Measurements from ENCODE around the gene GOSR2. TPM values are rescaled to one million over a fixed set of nuclear protein-coding genes. Genes with fewer than 3 reads are reported as not detected.

Gene GOSR2
- total and polyA plus RNA-seq, 9 of the 15 experiments (the other 6 are each of a cell fraction or from before 2014, with no cell fraction given) = 32.7 to 96.3 (median 48.9) TPM

DNA sequence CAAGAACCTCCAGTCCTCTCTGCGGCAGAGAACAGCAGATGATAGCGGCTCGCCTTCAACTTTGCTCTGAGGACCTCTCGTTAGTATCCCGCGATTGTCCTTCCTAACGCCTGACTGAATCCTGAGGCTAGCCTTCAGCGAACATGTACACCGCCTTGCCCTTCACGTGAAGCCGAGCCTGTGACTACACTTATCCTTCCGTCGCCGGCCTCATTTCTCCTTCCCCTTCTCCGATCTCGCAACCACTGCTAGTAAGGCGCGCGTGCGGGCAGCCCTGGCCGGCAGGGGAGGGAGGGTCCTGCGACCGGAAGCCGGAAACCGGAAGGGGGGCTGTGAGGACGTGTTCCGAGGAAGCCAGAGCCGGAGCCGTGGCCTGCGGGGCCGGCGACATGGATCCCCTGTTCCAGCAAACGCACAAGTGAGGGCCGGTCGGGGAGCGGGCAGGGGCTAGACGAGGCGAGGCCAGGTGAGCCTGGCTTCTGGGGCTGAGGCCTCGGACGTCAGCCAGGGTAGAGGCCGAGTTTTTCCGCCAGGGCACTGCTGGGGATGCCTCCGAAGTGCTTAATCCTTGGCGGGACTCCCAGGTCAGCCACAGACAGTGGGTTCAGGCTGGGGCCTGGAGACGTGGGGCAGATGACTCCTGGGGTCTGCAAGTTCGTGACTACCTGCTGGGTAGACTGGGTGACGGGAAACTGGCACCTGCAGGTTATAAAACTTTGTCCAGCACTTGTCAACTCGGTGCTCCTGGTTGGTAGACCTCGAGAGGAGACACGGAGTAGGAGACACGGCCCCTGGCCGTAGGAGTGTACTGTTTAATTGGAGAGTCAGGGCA lies at the start of gene GOSR2 (continued):
- TF ChIP-seq, protein P1, sequence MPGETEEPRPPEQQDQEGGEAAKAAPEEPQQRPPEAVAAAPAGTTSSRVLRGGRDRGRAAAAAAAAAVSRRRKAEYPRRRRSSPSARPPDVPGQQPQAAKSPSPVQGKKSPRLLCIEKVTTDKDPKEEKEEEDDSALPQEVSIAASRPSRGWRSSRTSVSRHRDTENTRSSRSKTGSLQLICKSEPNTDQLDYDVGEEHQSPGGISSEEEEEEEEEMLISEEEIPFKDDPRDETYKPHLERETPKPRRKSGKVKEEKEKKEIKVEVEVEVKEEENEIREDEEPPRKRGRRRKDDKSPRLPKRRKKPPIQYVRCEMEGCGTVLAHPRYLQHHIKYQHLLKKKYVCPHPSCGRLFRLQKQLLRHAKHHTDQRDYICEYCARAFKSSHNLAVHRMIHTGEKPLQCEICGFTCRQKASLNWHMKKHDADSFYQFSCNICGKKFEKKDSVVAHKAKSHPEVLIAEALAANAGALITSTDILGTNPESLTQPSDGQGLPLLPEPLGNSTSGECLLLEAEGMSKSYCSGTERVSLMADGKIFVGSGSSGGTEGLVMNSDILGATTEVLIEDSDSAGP (CRISPR knock-in tag; IDR thresholded peaks at IDR 0.05) = peak; percentile 47; the same call in 1 of the 2 replicates
- TF ChIP-seq ELF2 (CRISPR knock-in tag; IDR thresholded peaks at IDR 0.05) (peak; percentile 95), CBX2 (IDR thresholded peaks at IDR 0.05; ENCODE audit: insufficient read depth, low read length, poor library complexity, severe bottlenecking) (no peak), TSC22D4 (tag; IDR thresholded peaks at IDR 0.05) (no peak), ETS2 (tag; IDR thresholded peaks at IDR 0.05; ENCODE audit: borderline replicate concordance, poor library complexity, severe bottlenecking) (no peak), MAFK (IDR thresholded peaks at IDR 0.05; ENCODE audit: low read length) (0 out of 2 replicates have a peak, but pooled peaks have one; percentile 5), BRD9 (IDR thresholded peaks at IDR 0.05; ENCODE audit: low read depth, partially characterized antibody) (no peak), ZNF384 (IDR thresholded peaks at IDR 0.05; ENCODE audit: low read depth, low read length) (no peak), NFE2 (IDR thresholded peaks at IDR 0.05; ENCODE audit: low read depth) (peak; percentile 98), BMI1 (IDR thresholded peaks at IDR 0.05; ENCODE audit: low read length) (no peak), KDM1A (IDR thresholded peaks at IDR 0.05) (no peak; a peak in 1 of 4 replicates), ZZZ3 (IDR thresholded peaks at IDR 0.05) (peak; percentile 88), NEUROD1 (IDR thresholded peaks at IDR 0.05; ENCODE audit: borderline replicate concordance, low read depth, low read length, partially characterized antibody) (peak; percentile 55)
- TF ChIP-seq, protein P2, sequence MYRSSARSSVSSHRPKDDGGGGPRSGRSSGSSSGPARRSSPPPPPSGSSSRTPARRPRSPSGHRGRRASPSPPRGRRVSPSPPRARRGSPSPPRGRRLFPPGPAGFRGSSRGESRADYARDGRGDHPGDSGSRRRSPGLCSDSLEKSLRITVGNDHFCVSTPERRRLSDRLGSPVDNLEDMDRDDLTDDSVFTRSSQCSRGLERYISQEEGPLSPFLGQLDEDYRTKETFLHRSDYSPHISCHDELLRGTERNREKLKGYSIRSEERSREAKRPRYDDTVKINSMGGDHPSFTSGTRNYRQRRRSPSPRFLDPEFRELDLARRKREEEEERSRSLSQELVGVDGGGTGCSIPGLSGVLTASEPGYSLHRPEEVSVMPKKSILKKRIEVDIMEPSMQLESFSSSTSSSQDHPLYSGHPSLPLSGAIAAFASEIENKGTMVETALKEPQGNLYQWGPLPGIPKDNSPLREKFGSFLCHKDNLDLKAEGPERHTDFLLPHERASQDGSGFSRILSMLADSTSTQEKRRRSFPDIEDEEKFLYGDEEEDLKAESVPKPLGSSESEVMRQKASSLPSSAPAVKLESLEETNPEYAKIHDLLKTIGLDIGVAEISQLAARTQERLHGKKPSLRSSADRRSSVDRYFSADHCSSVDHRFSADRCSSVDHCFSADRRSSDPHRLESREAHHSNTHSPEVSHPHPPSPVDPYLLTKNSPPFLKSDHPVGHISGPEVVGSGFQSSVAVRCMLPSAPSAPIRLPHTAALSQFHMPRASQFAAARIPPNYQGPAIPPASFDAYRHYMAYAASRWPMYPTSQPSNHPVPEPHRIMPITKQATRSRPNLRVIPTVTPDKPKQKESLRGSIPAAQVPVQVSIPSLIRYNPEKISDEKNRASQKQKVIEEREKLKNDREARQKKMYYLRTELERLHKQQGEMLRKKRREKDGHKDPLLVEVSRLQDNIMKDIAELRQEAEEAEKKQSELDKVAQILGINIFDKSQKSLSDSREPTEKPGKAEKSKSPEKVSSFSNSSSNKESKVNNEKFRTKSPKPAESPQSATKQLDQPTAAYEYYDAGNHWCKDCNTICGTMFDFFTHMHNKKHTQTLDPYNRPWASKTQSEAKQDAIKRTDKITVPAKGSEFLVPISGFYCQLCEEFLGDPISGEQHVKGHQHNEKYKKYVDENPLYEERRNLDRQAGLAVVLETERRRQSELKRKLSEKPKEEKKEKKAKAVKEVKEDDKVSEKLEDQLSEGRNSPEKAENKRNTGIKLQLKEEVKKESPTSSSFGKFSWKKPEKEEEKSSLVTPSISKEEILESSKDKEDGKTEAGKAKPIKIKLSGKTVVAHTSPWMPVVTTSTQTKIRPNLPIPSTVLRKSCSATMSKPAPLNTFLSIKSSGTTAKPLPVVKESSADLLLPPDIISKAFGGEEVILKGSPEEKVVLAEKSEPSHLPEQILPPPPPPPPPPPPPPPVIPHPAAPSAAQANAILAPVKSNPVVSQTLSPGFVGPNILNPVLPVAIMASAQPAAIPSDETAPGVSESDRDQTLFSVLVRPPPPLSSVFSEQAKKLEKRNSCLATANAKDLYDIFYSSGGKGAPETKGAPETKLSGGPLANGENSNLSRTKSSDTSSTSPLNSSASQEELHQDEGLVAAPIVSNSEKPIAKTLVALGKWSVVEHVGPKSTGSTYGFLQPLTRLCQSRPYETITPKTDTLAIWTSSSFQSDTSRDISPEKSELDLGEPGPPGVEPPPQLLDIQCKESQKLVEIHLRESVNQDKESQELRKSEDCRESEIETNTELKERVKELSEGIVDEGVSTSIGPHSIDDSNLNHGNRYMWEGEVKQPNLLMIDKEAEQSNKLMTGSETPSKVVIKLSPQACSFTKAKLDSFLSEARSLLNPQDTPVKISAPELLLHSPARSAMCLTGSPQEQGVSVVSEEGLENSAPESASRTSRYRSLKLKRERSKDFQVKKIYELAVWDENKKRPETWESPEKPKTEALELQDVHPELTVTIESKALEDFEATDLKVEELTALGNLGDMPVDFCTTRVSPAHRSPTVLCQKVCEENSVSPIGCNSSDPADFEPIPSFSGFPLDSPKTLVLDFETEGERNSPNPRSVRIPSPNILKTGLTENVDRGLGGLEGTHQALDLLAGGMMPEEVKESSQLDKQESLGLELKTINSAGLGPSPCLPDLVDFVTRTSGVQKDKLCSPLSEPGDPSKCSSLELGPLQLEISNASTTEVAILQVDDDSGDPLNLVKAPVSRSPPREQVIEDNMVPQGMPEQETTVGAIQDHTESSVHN (IDR thresholded peaks at IDR 0.05; ENCODE audit: borderline replicate concordance in 1 of 2, low read depth in 1 of 2) = no peak
